ENCODE data around the gene CALCOCO1. TPM values are rescaled to one million over a fixed set of nuclear protein-coding genes. Genes with fewer than 3 reads are reported as not detected.

Gene CALCOCO1
- total and polyA plus RNA-seq, 2 of the 13 experiments (the other 11 are each of a cell fraction or from before 2014, with no cell fraction given): 7.7 to 47.7 TPM

DNA sequence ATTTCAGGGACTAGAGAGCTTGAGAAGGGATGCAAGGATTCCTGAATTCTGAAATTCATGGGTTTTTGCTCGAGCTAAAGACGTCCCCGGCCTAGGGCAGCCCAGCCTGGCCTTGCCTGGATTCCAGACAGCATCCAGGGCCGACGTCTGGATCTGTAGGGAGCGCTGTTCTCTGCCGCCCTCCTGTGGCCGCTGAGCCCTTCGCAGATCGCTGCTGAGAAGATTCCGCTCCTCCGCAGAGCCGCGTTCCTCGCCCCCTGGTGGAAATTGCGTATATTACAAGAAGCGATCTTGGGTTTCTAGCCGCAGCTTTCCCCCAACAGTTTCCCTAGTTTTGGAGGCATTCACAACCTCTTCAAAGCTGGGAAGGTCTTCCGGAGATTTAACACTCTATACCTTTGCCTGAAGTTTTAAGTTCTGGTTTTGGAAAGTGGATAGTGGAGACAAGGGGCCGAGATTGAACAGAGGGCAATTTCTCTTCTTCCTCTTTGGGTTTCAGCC is 19.4 kb upstream of the CALCOCO1 start (continued):
- peak; percentile 46; the same call in 1 of the 2 replicates for TF ChIP-seq ZNF574 (CRISPR knock-in tag; IDR thresholded peaks at IDR 0.05)
- TF ChIP-seq TEAD2 (CRISPR knock-in tag; IDR thresholded peaks at IDR 0.05): no peak
- TF ChIP-seq RFX3 (CRISPR knock-in tag; IDR thresholded peaks at IDR 0.05): no peak
- no peak for TF ChIP-seq ZNF781 (CRISPR knock-in tag; IDR thresholded peaks at IDR 0.05; ENCODE audit: borderline replicate concordance, not compliant biosample characterization)
- 0 out of 2 replicates have a peak, but pooled peaks have one; percentile 26 for TF ChIP-seq MIXL1 (CRISPR knock-in tag; IDR thresholded peaks at IDR 0.05)
- no peak for TF ChIP-seq SNAPC4 (CRISPR knock-in tag; IDR thresholded peaks at IDR 0.05)
- TF ChIP-seq, protein P1, sequence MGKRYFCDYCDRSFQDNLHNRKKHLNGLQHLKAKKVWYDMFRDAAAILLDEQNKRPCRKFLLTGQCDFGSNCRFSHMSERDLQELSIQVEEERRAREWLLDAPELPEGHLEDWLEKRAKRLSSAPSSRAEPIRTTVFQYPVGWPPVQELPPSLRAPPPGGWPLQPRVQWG (CRISPR knock-in tag; IDR thresholded peaks at IDR 0.05; ENCODE audit: borderline replicate concordance, low read depth): no peak
- TF ChIP-seq YEATS2 (CRISPR knock-in tag; IDR thresholded peaks at IDR 0.05; ENCODE audit: borderline replicate concordance): peak; percentile 48; the same call in 1 of the 2 replicates
- TF ChIP-seq ATF1 (CRISPR knock-in tag; IDR thresholded peaks at IDR 0.05): no peak
- no peak for TF ChIP-seq RORA (CRISPR knock-in tag; IDR thresholded peaks at IDR 0.05)
- TF ChIP-seq, protein P2, sequence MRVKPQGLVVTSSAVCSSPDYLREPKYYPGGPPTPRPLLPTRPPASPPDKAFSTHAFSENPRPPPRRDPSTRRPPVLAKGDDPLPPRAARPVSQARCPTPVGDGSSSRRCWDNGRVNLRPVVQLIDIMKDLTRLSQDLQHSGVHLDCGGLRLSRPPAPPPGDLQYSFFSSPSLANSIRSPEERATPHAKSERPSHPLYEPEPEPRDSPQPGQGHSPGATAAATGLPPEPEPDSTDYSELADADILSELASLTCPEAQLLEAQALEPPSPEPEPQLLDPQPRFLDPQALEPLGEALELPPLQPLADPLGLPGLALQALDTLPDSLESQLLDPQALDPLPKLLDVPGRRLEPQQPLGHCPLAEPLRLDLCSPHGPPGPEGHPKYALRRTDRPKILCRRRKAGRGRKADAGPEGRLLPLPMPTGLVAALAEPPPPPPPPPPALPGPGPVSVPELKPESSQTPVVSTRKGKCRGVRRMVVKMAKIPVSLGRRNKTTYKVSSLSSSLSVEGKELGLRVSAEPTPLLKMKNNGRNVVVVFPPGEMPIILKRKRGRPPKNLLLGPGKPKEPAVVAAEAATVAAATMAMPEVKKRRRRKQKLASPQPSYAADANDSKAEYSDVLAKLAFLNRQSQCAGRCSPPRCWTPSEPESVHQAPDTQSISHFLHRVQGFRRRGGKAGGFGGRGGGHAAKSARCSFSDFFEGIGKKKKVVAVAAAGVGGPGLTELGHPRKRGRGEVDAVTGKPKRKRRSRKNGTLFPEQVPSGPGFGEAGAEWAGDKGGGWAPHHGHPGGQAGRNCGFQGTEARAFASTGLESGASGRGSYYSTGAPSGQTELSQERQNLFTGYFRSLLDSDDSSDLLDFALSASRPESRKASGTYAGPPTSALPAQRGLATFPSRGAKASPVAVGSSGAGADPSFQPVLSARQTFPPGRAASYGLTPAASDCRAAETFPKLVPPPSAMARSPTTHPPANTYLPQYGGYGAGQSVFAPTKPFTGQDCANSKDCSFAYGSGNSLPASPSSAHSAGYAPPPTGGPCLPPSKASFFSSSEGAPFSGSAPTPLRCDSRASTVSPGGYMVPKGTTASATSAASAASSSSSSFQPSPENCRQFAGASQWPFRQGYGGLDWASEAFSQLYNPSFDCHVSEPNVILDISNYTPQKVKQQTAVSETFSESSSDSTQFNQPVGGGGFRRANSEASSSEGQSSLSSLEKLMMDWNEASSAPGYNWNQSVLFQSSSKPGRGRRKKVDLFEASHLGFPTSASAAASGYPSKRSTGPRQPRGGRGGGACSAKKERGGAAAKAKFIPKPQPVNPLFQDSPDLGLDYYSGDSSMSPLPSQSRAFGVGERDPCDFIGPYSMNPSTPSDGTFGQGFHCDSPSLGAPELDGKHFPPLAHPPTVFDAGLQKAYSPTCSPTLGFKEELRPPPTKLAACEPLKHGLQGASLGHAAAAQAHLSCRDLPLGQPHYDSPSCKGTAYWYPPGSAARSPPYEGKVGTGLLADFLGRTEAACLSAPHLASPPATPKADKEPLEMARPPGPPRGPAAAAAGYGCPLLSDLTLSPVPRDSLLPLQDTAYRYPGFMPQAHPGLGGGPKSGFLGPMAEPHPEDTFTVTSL (CRISPR knock-in tag; IDR thresholded peaks at IDR 0.05; ENCODE audit: borderline replicate concordance): no peak
- no peak for TF ChIP-seq IKZF1 (IDR thresholded peaks at IDR 0.05)
- TF ChIP-seq ZNF567 (CRISPR knock-in tag; IDR thresholded peaks at IDR 0.05; ENCODE audit: borderline replicate concordance): no peak
- TF ChIP-seq NBN (conservative IDR thresholded peaks at IDR 0.05): no peak
- TF ChIP-seq STAG1 (CRISPR knock-in tag; IDR thresholded peaks at IDR 0.05): peak; percentile 90
- TF ChIP-seq IKZF4 (CRISPR knock-in tag; IDR thresholded peaks at IDR 0.05; ENCODE audit: borderline replicate concordance, low read depth, not compliant biosample characterization): no peak
- TF ChIP-seq MEF2D (CRISPR knock-in tag; IDR thresholded peaks at IDR 0.05): no peak

All from HepG2 (cell line).